Sigmoid colon (tissue), 3 donors: ENCODE results near the gene ILK.

Experiments
- CTCF ChIP-seq, 4 experiments: fragments of 450-650 bp in 3 of 4; fragments of 200-600 bp in 1 of 4; IDR thresholded peaks; one replicate each; pipeline ENCODE4 v1.5.1; 2016 to 2019; ENCODE audit warnings: antibody characterized with exemption in 4 of 4, mild to moderate bottlenecking in 3 of 4, moderate library complexity in 2 of 4
- POLR2A ChIP-seq, 2 donors: fragments of 450-650 bp; IDR thresholded peaks; one replicate each; pipeline ENCODE4 v1.6.1; 2016; ENCODE audit warnings: antibody characterized with exemption in 2 of 2, mild to moderate bottlenecking in 2 of 2, moderate library complexity in 2 of 2

DNA sequence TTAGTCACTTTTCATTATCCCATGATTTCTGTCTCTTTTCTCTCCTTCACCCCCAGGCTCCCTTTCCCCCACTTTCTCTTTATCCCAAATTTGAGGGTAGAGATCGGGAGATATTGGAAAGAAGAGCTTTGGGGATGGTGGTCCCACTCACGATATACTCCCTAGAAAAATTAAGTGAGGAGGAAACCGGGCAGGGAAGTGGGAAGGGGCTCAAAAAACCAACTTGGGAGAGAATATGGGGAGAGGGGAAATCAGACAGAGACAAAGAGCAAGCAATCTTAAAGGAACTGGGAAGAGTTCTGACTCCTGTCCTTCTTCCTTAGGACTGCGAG lies 53.0 kb downstream of the ILK start:
- no peak for TF ChIP-seq POLR2A (IDR thresholded peaks at IDR 0.05)
- no peak for TF ChIP-seq CTCF (IDR thresholded peaks at IDR 0.05)
